ENCODE results near the gene SEMA5B. TPM values are rescaled to one million over a fixed set of nuclear protein-coding genes. Genes with fewer than 3 reads are reported as not detected.

SEMA5B gene
- total and polyA plus RNA-seq, 9 of the 15 experiments (the other 6 are each of a cell fraction or from before 2014, with no cell fraction given), result not detected

- FAIRE-seq, result no peak
- no peaks in the 10 kb centered on the region for H3K36me3 ChIP-seq (ENCODE audit: control insufficient read depth, insufficient read depth, low read length)
- H3K4me3 ChIP-seq, result no peak overlapping the region
- DNase-seq (ENCODE audit: extremely low read depth in 1 of 4, low spot score in 3 of 4), result no peak
- WGBS (ENCODE audit: insufficient coverage, low coverage, missing lambda C conversion rate), result 8% methylated on average over 4 of the region's 4 CpGs
- no peak for TF ChIP-seq FIP1L1 (IDR thresholded peaks at IDR 0.05; ENCODE audit: low read depth, low read length, poor library complexity, severe bottlenecking)
- TF ChIP-seq FUS (optimal IDR thresholded peaks at IDR 0.05; ENCODE audit: low read depth, low read length), result no peak
- no peak for TF ChIP-seq MAFF (IDR thresholded peaks at IDR 0.05; ENCODE audit: low read length)
- TF ChIP-seq ZEB2 (IDR thresholded peaks at IDR 0.05), result no peak
- TF ChIP-seq ZKSCAN1 (IDR thresholded peaks at IDR 0.05; ENCODE audit: low read depth, low read length), result no peak
- intact Hi-C loops (cut with micrococcal nuclease) (no loop called here), in situ Hi-C loops (cut with MboI) (no loop called here)
- H3K9ac ChIP-seq (ENCODE audit: insufficient read depth in 1 of 2, low read depth in 2 of 2, low read length in 2 of 2), result no peak overlapping the region
- H3K27ac ChIP-seq (ENCODE audit: extremely low read depth, low read depth, low read length), result no peak overlapping the region
- H3K4me2 ChIP-seq (ENCODE audit: insufficient read depth, low read length), result no peak overlapping the region
- H3K9me1 ChIP-seq (ENCODE audit: control insufficient read depth, insufficient read depth, low read length), result no peaks in the 10 kb centered on the region
- ChIA-PET CTCF (ENCODE audit: low intra/inter-chr PET ratio) (no interaction called here), POLR2A (interaction anchor here (0.6 kb wide), 1 partner anchor 287 kb away, joined by 3 read pairs; no protein-coding TSS in a partner anchor)
- ATAC-seq, result no peak
- peaks cover 17 to 29% of the 10 kb centered on the region in 2 experiments for H3K27me3 ChIP-seq (ENCODE audit: control insufficient read depth in 2 of 2, insufficient read depth in 2 of 2, low read length in 2 of 2)
- no peaks in the 10 kb centered on the region for H4K20me1 ChIP-seq (replicated peaks; ENCODE audit: control insufficient read depth, insufficient read depth, low read length)
- H2AFZ ChIP-seq (ENCODE audit: low read depth, low read length), result no peak overlapping the region
- H3K9me3 ChIP-seq (replicated peaks; ENCODE audit: control insufficient read depth, insufficient read depth, low read depth, low read length), result no peaks in the 10 kb centered on the region
- BruUV-seq (replicated peaks), result no TSS peak
- no peaks in the 10 kb centered on the region for H3K4me1 ChIP-seq (replicated peaks in 1 of 2; ENCODE audit: control insufficient read depth in 2 of 2, insufficient read depth in 2 of 2, low read length in 2 of 2)
- no peaks in the 10 kb centered on the region for H3K79me2 ChIP-seq (ENCODE audit: control insufficient read depth, insufficient read depth, low read length)
Observed at GRCh38 chr3:122890720-122891220, 136.8 kb downstream of the SEMA5B start.

GRCh38 chr3:122890077-122890719, 137.4 kb downstream of the SEMA5B start:
- WGBS (ENCODE audit: insufficient coverage, low coverage, missing lambda C conversion rate), result 2% methylated on average over 5 of the region's 6 CpGs
- no peak for DNase-seq (ENCODE audit: extremely low read depth in 1 of 4, low spot score in 3 of 4)
- Histone ChIP-seq H3K9me1 (ENCODE audit: control insufficient read depth, insufficient read depth, low read length) (no peaks in the 10 kb centered on the region), H3K4me3 (no peak overlapping the region), H3K27me3 (ENCODE audit: control insufficient read depth in 2 of 2, insufficient read depth in 2 of 2, low read length in 2 of 2) (peaks cover 17 to 29% of the 10 kb centered on the region in 2 experiments), H2AFZ (ENCODE audit: low read depth, low read length) (no peak overlapping the region), H3K79me2 (ENCODE audit: control insufficient read depth, insufficient read depth, low read length) (no peaks in the 10 kb centered on the region), H3K4me1 (replicated peaks in 1 of 2; ENCODE audit: control insufficient read depth in 2 of 2, insufficient read depth in 2 of 2, low read length in 2 of 2) (no peaks in the 10 kb centered on the region), H3K27ac (ENCODE audit: extremely low read depth, low read depth, low read length) (no peak overlapping the region), H3K9ac (ENCODE audit: insufficient read depth in 1 of 2, low read depth in 2 of 2, low read length in 2 of 2) (no peak overlapping the region), H4K20me1 (replicated peaks; ENCODE audit: control insufficient read depth, insufficient read depth, low read length) (no peaks in the 10 kb centered on the region), H3K36me3 (ENCODE audit: control insufficient read depth, insufficient read depth, low read length) (no peaks in the 10 kb centered on the region), H3K4me2 (ENCODE audit: insufficient read depth, low read length) (no peak overlapping the region), H3K9me3 (replicated peaks; ENCODE audit: control insufficient read depth, insufficient read depth, low read depth, low read length) (no peaks in the 10 kb centered on the region)
- in situ Hi-C loops (cut with MboI), result no loop called here
- no TSS peak for BruUV-seq (replicated peaks)
- TF ChIP-seq CGGBP1 (CRISPR knock-in tag; IDR thresholded peaks at IDR 0.05), result no peak
- TF ChIP-seq HOMEZ (CRISPR knock-in tag; IDR thresholded peaks at IDR 0.05), result no peak
- no peak for TF ChIP-seq SMARCE1 (IDR thresholded peaks at IDR 0.05)
- TF ChIP-seq SNAPC5 (CRISPR knock-in tag; IDR thresholded peaks at IDR 0.05), result no peak
- intact Hi-C loops (cut with micrococcal nuclease), result no loop called here
- no peak for ATAC-seq
- FAIRE-seq, result no peak
- ChIA-PET POLR2A (interaction anchor here (0.6 to 1.4 kb wide), 2 partner anchors 8 to 287 kb away, joined by 3 to 5 read pairs; no protein-coding TSS in a partner anchor), CTCF (ENCODE audit: low intra/inter-chr PET ratio) (no interaction called here)

Measured in K562 (cell line).